ENCODE data around the gene ENDOU. TPM values are rescaled to one million over a fixed set of nuclear protein-coding genes. Genes with fewer than 3 reads are reported as not detected.

Gene ENDOU
- polyA plus RNA-seq, 1 of the 3 experiments (the other 2 are of a cell fraction) = not detected

DNA sequence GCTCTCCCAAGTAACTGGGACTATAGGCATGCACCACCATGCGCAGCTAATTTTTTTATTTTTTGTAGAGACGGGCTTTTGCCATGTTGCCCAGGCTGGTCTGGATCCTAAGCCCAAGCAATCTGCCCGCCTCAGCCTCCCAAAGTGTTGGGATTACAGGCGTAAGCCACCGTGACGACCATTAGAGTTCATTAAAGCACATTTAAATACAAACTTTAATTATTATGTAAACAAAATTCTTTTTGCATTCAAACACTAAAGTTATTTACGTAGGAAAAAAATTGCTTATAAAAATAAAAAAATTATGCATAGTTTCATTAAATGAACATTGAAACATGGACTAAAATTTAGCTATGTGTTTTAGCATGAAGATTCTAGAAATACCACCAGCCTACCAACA is 26.7 kb downstream of the ENDOU start:
- Histone ChIP-seq H2AFZ (ENCODE audit: low read depth) (no peak overlapping the region), H3K4me2 (no peak overlapping the region), H3K27ac (ENCODE audit: low read depth in 2 of 2, low read length in 1 of 2) (no peak overlapping the region), H3K9ac (no peak overlapping the region), H3K9me3 (no peaks in the 10 kb centered on the region), H3K4me1 (ENCODE audit: control insufficient read depth in 1 of 2, insufficient read depth in 2 of 2, low read depth in 1 of 2, low read length in 1 of 2) (no peaks in the 10 kb centered on the region), H3K9me2 (no peaks in the 10 kb centered on the region), H3K27me3 (ENCODE audit: insufficient read depth) (no peaks in the 10 kb centered on the region), H3K4me3 (ENCODE audit: low read depth in 2 of 2, low read length in 1 of 2) (no peak overlapping the region), H3F3A (replicated peaks; ENCODE audit: insufficient read depth) (peaks cover 2% of the 10 kb centered on the region), H3K36me3 (replicated peaks in 1 of 2; ENCODE audit: control insufficient read depth in 1 of 2, insufficient read depth in 2 of 2, low read length in 1 of 2) (peaks cover 64 to 71% of the 10 kb centered on the region in 2 experiments), H3K79me2 (ENCODE audit: insufficient read depth) (peaks cover 17% of the 10 kb centered on the region), H4K20me1 (ENCODE audit: insufficient read depth) (no peaks in the 10 kb centered on the region)
- ChIA-PET CTCF (interaction anchor here (0.7 to 5.2 kb wide), 6 partner anchors 9 to 139 kb away, joined by 3 to 22 read pairs (median 5); no protein-coding TSS in a partner anchor), POLR2A (no interaction called here)
- no peak for DNase-seq
- 95% methylated on average over 7 of the region's 7 CpGs for whole genome bisulfite sequencing (ENCODE audit: low lambda C conversion rate)
- no peak for TF ChIP-seq TAF1 (IDR thresholded peaks at IDR 0.05; ENCODE audit: borderline replicate concordance, low read depth, low read length)
- no peak for TF ChIP-seq TCF12 (IDR thresholded peaks at IDR 0.05)
- no peak for TF ChIP-seq POLR2AphosphoS5 (IDR thresholded peaks at IDR 0.05; ENCODE audit: low read depth, low read length)
- no peak for TF ChIP-seq FOXM1 (IDR thresholded peaks at IDR 0.05; ENCODE audit: low read depth)
- no peak for TF ChIP-seq SMC3 (IDR thresholded peaks at IDR 0.05; ENCODE audit: low read depth, low read length)
- no peak for TF ChIP-seq NFIC (IDR thresholded peaks at IDR 0.05; ENCODE audit: borderline replicate concordance)
- no peak for TF ChIP-seq EP300 (IDR thresholded peaks at IDR 0.05; ENCODE audit: borderline replicate concordance in 1 of 2, low read depth in 1 of 2, low read length in 1 of 2)
- TF ChIP-seq, protein P1, sequence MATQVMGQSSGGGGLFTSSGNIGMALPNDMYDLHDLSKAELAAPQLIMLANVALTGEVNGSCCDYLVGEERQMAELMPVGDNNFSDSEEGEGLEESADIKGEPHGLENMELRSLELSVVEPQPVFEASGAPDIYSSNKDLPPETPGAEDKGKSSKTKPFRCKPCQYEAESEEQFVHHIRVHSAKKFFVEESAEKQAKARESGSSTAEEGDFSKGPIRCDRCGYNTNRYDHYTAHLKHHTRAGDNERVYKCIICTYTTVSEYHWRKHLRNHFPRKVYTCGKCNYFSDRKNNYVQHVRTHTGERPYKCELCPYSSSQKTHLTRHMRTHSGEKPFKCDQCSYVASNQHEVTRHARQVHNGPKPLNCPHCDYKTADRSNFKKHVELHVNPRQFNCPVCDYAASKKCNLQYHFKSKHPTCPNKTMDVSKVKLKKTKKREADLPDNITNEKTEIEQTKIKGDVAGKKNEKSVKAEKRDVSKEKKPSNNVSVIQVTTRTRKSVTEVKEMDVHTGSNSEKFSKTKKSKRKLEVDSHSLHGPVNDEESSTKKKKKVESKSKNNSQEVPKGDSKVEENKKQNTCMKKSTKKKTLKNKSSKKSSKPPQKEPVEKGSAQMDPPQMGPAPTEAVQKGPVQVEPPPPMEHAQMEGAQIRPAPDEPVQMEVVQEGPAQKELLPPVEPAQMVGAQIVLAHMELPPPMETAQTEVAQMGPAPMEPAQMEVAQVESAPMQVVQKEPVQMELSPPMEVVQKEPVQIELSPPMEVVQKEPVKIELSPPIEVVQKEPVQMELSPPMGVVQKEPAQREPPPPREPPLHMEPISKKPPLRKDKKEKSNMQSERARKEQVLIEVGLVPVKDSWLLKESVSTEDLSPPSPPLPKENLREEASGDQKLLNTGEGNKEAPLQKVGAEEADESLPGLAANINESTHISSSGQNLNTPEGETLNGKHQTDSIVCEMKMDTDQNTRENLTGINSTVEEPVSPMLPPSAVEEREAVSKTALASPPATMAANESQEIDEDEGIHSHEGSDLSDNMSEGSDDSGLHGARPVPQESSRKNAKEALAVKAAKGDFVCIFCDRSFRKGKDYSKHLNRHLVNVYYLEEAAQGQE (IDR thresholded peaks at IDR 0.05; ENCODE audit: low read depth, low read length) = no peak
- no peak for TF ChIP-seq RFX5 (IDR thresholded peaks at IDR 0.05; ENCODE audit: low read length)
- TF ChIP-seq RAD21 (IDR thresholded peaks at IDR 0.05; ENCODE audit: low read length) = no peak
- no peak for TF ChIP-seq MXI1 (IDR thresholded peaks at IDR 0.05; ENCODE audit: low read depth, low read length)
- TF ChIP-seq ELF1 (IDR thresholded peaks at IDR 0.05) = no peak
- TF ChIP-seq NRF1 (IDR thresholded peaks at IDR 0.05; ENCODE audit: low read depth, low read length) = no peak
- TF ChIP-seq, protein P2, sequence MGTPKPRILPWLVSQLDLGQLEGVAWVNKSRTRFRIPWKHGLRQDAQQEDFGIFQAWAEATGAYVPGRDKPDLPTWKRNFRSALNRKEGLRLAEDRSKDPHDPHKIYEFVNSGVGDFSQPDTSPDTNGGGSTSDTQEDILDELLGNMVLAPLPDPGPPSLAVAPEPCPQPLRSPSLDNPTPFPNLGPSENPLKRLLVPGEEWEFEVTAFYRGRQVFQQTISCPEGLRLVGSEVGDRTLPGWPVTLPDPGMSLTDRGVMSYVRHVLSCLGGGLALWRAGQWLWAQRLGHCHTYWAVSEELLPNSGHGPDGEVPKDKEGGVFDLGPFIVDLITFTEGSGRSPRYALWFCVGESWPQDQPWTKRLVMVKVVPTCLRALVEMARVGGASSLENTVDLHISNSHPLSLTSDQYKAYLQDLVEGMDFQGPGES (IDR thresholded peaks at IDR 0.05; ENCODE audit: low read depth, low read length) = no peak
- no peak for TF ChIP-seq YY1 (IDR thresholded peaks at IDR 0.05; ENCODE audit: low read depth)
